BJ (cell line): ENCODE results near the gene TTC13. TPM values are rescaled to one million over a fixed set of nuclear protein-coding genes. Genes with fewer than 3 reads are reported as not detected.

Experiments used
- CTCF ChIA-PET: fragments of 350-600 bp; formaldehyde crosslinking; extraction: SDS; loops from one replicate; lab custom pipeline; 2021; ENCODE audit warnings: antibody characterized with exemption, inconsistent platforms; lab: Yijun Ruan, JAX
- POLR2A ChIA-PET: fragments of 300-600 bp; sonication (Branson Sonifier 250); formaldehyde crosslinking; extraction: SDS; loops from one replicate; lab custom pipeline; 2021; ENCODE audit warnings: antibody characterized with exemption; lab: Charles Lee
- DNase-seq: peaks from one replicate; pipeline ENCODE4 v3.0.0-alpha.2; 2011; ENCODE audit warnings: low read depth
- H3K27me3 ChIP-seq: 2 replicates; pipeline ENCODE4 v1.6.0; 2011; ENCODE audit warnings: low read length; ENCODE audit not compliant: control insufficient read depth, insufficient read depth
- H3K36me3 ChIP-seq: 2 replicates; pipeline ENCODE4 v1.5.1; 2011; ENCODE audit warnings: low read length; ENCODE audit not compliant: control insufficient read depth, insufficient read depth
- H3K4me3 ChIP-seq: 2 replicates; pipeline ENCODE4 v1.5.1; 2011; ENCODE audit warnings: low read depth, mild to moderate bottlenecking, control low read depth, low read length
- polyA plus RNA-seq: library from polyadenylated mRNA; depleted of rRNA; stranded (reverse); fragments of >200 nt; gene quantifications from 2 replicates; pipeline ENCODE4 v1.2.3, GENCODE V29; 2011
- TF ChIP-seq, protein P1 (sequence below): IDR thresholded peaks from 2 replicates; pipeline ENCODE4 v1.5.1; 2011; ENCODE audit warnings: low read depth, mild to moderate bottlenecking, control low read depth, inconsistent platforms, low read length, moderate library complexity; ENCODE audit not compliant: insufficient read depth

The TTC13 gene
- polyA plus RNA-seq, 1 experiment: 7.4 TPM

DNA sequence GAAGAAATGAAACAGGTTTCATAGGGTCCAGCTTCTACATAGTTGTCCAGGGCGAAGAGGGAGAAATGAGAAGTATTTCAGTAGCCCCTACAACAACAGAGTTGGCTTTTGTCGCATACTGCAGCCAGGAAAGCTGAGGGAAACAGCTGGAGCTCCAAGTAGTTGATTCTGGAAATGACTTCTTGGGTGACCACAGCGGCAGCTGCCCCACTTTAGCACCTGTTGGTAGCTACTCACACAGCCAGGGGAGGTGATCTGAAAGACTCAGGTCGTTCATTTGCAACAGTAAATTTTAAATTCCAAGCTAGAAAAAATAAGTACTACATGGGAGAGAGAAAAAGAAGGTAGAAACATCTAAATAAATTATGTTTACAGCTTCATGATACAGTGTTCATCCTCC, 2.3 kb downstream of the TTC13 start:
- ChIA-PET CTCF (interaction anchor here (1.3 to 1.5 kb wide), 2 partner anchors 14 to 54 kb away, joined by 3 to 4 read pairs; no protein-coding TSS in a partner anchor), POLR2A (no interaction called here)
- Histone ChIP-seq H3K4me3 (no peak overlapping the region), H3K27me3 (no peaks in the 10 kb centered on the region), H3K36me3 (no peaks in the 10 kb centered on the region)
- TF ChIP-seq, protein P1, sequence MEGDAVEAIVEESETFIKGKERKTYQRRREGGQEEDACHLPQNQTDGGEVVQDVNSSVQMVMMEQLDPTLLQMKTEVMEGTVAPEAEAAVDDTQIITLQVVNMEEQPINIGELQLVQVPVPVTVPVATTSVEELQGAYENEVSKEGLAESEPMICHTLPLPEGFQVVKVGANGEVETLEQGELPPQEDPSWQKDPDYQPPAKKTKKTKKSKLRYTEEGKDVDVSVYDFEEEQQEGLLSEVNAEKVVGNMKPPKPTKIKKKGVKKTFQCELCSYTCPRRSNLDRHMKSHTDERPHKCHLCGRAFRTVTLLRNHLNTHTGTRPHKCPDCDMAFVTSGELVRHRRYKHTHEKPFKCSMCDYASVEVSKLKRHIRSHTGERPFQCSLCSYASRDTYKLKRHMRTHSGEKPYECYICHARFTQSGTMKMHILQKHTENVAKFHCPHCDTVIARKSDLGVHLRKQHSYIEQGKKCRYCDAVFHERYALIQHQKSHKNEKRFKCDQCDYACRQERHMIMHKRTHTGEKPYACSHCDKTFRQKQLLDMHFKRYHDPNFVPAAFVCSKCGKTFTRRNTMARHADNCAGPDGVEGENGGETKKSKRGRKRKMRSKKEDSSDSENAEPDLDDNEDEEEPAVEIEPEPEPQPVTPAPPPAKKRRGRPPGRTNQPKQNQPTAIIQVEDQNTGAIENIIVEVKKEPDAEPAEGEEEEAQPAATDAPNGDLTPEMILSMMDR: no peak
- no peak for DNase-seq

- no peak for DNase-seq
- POLR2A ChIA-PET: no interaction called here
Observed at GRCh38 chr1:230975636-230976035, 3.0 kb downstream of the TTC13 start.

DNA sequence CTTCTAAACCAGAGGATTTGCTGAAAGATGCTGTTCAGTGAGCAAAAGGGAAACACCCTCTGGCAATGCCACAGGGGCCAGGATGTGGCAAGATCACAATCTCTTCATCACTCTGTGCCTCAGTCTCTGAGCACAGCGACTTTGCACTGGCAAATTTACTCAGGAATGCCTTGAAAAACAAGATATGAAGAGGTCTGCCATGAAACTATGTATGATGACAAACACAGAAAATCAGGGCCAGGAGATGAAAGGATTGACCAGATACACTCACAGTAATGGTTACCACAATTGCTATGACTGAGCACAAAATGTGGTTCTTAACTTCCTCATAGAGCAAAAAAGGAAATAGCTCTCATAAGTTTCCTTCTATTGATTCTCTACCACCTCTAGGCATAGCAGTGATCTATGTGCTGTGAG, 5.8 kb downstream of the TTC13 start:
- H3K36me3 ChIP-seq: no peaks in the 10 kb centered on the region
- TF ChIP-seq, protein P1: no peak
- no peak overlapping the region for H3K4me3 ChIP-seq
- no peak for DNase-seq
- ChIA-PET CTCF (interaction anchor here (1.6 kb wide), 2 partner anchors 34 to 238 kb away, joined by 3 to 4 read pairs; no protein-coding TSS in a partner anchor), POLR2A (no interaction called here)
- no peaks in the 10 kb centered on the region for H3K27me3 ChIP-seq

More at GRCh38 chr1:230975636-230976035, 3.0 kb downstream of the TTC13 start:
- Histone ChIP-seq H3K27me3 (no peaks in the 10 kb centered on the region), H3K4me3 (no peak overlapping the region), H3K36me3 (no peaks in the 10 kb centered on the region)
- CTCF ChIA-PET: no interaction called here
- TF ChIP-seq, protein P1: no peak

DNA sequence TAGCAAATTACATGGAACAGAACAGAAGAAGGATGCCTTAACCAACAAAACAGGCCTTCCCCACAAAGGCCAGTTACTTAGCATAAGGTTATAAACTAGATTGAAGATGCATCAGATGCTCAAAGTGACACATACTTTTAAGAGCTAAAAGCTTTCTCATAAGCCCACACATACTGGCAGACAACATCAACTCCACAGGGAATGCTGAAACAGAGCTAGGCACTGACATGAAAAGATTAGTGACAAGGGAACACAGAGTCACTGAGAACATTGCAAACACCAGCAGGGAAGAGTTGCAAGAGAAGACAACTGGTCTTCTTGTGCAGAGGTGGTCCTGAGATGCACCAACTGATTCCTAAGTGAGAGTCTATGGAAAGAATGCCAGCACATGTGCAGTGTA, 6.9 kb downstream of the TTC13 start:
- TF ChIP-seq, protein P1: no peak
- Histone ChIP-seq H3K27me3 (no peaks in the 10 kb centered on the region), H3K36me3 (no peaks in the 10 kb centered on the region), H3K4me3 (no peak overlapping the region)
- DNase-seq: no peak
- POLR2A ChIA-PET: no interaction called here
- CTCF ChIA-PET: interaction anchor here (1.6 kb wide), 1 partner anchor 239 kb away, joined by 4 read pairs; no protein-coding TSS in a partner anchor

GRCh38 chr1:230970432-230970831, 8.2 kb downstream of the TTC13 start:
- DNase-seq: no peak
- POLR2A ChIA-PET: no interaction called here
- H3K4me3 ChIP-seq: no peak overlapping the region
- CTCF ChIA-PET: interaction anchor here (1.1 kb wide), 1 partner anchor 16 kb away, joined by 3 read pairs; no protein-coding TSS in a partner anchor
- TF ChIP-seq, protein P1: no peak
- no peaks in the 10 kb centered on the region for H3K27me3 ChIP-seq
- no peaks in the 10 kb centered on the region for H3K36me3 ChIP-seq
